ENCODE results near the gene ROR1. TPM values are rescaled to one million over a fixed set of nuclear protein-coding genes. Genes with fewer than 3 reads are reported as not detected.

The ROR1 gene
- total and polyA plus RNA-seq, 2 donors (not counting 1 experiment from before 2014, with no cell fraction given) = 0.46 to 16.0 TPM

- ATAC-seq (ENCODE audit: low read depth) = no peak
- Mint-ChIP-seq H3K27ac (no peak overlapping the region), H3K9me3 (ENCODE audit: insufficient read depth) (no peaks in the 10 kb centered on the region), H3K4me1 (no peaks in the 10 kb centered on the region), H3K27me3 (peaks cover 6% of the 10 kb centered on the region), H3K4me3 (no peak overlapping the region)
- intact Hi-C loops (cut with micrococcal nuclease) = no loop called here
- no peak overlapping the region for H3K4me3 ChIP-seq (ENCODE audit: control extremely low read depth in 1 of 5, extremely low read depth in 1 of 5, insufficient read depth in 1 of 5, low read depth in 2 of 5, low read length in 4 of 5)
- ChIA-PET POLR2A (no interaction called here), CTCF (no interaction called here)
- no CpG with 5 or more reads among the region's 2 CpGs for WGBS (ENCODE audit: insufficient coverage)
- no peak overlapping the region for H3K27ac ChIP-seq (ENCODE audit: low read length in 2 of 2)
- H3K27me3 ChIP-seq (replicated peaks in 1 of 4; ENCODE audit: control extremely low read depth in 1 of 4, control insufficient read depth in 3 of 4, insufficient read depth in 4 of 4, low read length in 3 of 4) = no peaks in the 10 kb centered on the region
- H3K79me2 ChIP-seq (ENCODE audit: control insufficient read depth, insufficient read depth, low read length) = no peaks in the 10 kb centered on the region
- no peaks in the 10 kb centered on the region for H4K20me1 ChIP-seq (ENCODE audit: control insufficient read depth, insufficient read depth, low read length, poor library complexity, severe bottlenecking)
- no peaks in the 10 kb centered on the region for H3K36me3 ChIP-seq (replicated peaks in 1 of 2; ENCODE audit: control extremely low read depth in 1 of 2, control insufficient read depth in 1 of 2, extremely low read depth in 1 of 2, insufficient read depth in 2 of 2, low read length in 1 of 2)
- no peaks in the 10 kb centered on the region for H3K4me1 ChIP-seq (ENCODE audit: control insufficient read depth in 2 of 2, insufficient read depth in 2 of 2, low read length in 2 of 2)
- H3K4me2 ChIP-seq (replicated peaks; ENCODE audit: low read depth, low read length, poor library complexity, severe bottlenecking) = no peak overlapping the region
- no peak overlapping the region for H2AFZ ChIP-seq (ENCODE audit: insufficient read depth, low read depth, low read length, poor library complexity, severe bottlenecking)
- H3K9ac ChIP-seq (ENCODE audit: low read length) = no peak overlapping the region
- no peak for DNase-seq
- TF ChIP-seq EZH2 (IDR thresholded peaks at IDR 0.05; ENCODE audit: borderline replicate concordance, insufficient read depth, low read depth, low read length, poor library complexity, severe bottlenecking) (no peak), CTCF (IDR thresholded peaks at IDR 0.05) (no peak)
- H3K9me3 ChIP-seq (ENCODE audit: control extremely low read depth in 1 of 3, control insufficient read depth in 2 of 3, insufficient read depth in 1 of 3, low read length in 2 of 3) = no peaks in the 10 kb centered on the region
Observed at GRCh38 chr1:64112281-64112680, 338.5 kb downstream of the ROR1 start.

GRCh38 chr1:64114012-64114525 is 340.3 kb downstream of the ROR1 start:
- no peak for TF ChIP-seq EZH2 (IDR thresholded peaks at IDR 0.05; ENCODE audit: borderline replicate concordance, insufficient read depth, low read depth, low read length, poor library complexity, severe bottlenecking)
- no peak for TF ChIP-seq CTCF (IDR thresholded peaks at IDR 0.05)
- no peaks in the 10 kb centered on the region for H3K4me1 ChIP-seq (ENCODE audit: control insufficient read depth in 2 of 2, insufficient read depth in 2 of 2, low read length in 2 of 2)
- no peak overlapping the region for H2AFZ ChIP-seq (ENCODE audit: insufficient read depth, low read depth, low read length, poor library complexity, severe bottlenecking)
- no peak overlapping the region for H3K4me3 ChIP-seq (ENCODE audit: control extremely low read depth in 1 of 5, extremely low read depth in 1 of 5, insufficient read depth in 1 of 5, low read depth in 2 of 5, low read length in 4 of 5)
- no peak overlapping the region for H3K27ac Mint-ChIP-seq
- WGBS (ENCODE audit: insufficient coverage) = 93% methylated on average over 4 of the region's 5 CpGs
- H3K4me3 Mint-ChIP-seq = no peak overlapping the region
- intact Hi-C loops (cut with micrococcal nuclease) = no loop called here
- no peak for DNase-seq
- H3K4me1 Mint-ChIP-seq = no peaks in the 10 kb centered on the region
- no peak for ATAC-seq (ENCODE audit: low read depth)
- no peaks in the 10 kb centered on the region for H4K20me1 ChIP-seq (ENCODE audit: control insufficient read depth, insufficient read depth, low read length, poor library complexity, severe bottlenecking)
- CTCF ChIA-PET = no interaction called here
- peaks cover 0 to 3% (median 0%) of the 10 kb centered on the region in 4 experiments for H3K27me3 ChIP-seq (replicated peaks in 1 of 4; ENCODE audit: control extremely low read depth in 1 of 4, control insufficient read depth in 3 of 4, insufficient read depth in 4 of 4, low read length in 3 of 4)
- no peaks in the 10 kb centered on the region for H3K9me3 Mint-ChIP-seq (ENCODE audit: insufficient read depth)
- H3K9ac ChIP-seq (ENCODE audit: low read length) = no peak overlapping the region
- POLR2A ChIA-PET = no interaction called here
- H3K36me3 ChIP-seq (replicated peaks in 1 of 2; ENCODE audit: control extremely low read depth in 1 of 2, control insufficient read depth in 1 of 2, extremely low read depth in 1 of 2, insufficient read depth in 2 of 2, low read length in 1 of 2) = no peaks in the 10 kb centered on the region
- no peaks in the 10 kb centered on the region for H3K79me2 ChIP-seq (ENCODE audit: control insufficient read depth, insufficient read depth, low read length)
- no peak overlapping the region for H3K4me2 ChIP-seq (replicated peaks; ENCODE audit: low read depth, low read length, poor library complexity, severe bottlenecking)
- H3K27ac ChIP-seq (ENCODE audit: low read length in 2 of 2) = no peak overlapping the region
- peaks cover 6% of the 10 kb centered on the region for H3K27me3 Mint-ChIP-seq
- no peaks in the 10 kb centered on the region for H3K9me3 ChIP-seq (ENCODE audit: control extremely low read depth in 1 of 3, control insufficient read depth in 2 of 3, insufficient read depth in 1 of 3, low read length in 2 of 3)
